Measurements from ENCODE around the gene ESR1.

DNA sequence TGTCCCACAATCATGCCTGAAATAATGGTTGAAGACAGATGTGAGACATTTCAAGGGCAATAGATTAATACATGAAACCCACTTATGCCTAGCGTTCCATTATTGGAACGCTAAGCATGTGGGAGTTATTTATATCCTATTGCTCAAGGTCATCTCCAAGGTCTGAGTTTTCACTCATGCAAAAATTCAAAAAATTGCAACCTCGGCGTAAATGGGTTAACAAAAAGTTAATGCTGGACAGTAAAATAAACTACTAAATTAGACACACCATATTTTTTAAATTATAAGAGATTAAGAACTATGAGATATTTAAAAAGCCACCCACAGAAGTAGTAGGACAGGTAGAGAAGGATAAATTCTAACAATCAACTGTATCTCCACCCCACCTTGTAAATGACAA, 98.4 kb downstream of the ESR1 start:
- TF ChIP-seq, protein P1, sequence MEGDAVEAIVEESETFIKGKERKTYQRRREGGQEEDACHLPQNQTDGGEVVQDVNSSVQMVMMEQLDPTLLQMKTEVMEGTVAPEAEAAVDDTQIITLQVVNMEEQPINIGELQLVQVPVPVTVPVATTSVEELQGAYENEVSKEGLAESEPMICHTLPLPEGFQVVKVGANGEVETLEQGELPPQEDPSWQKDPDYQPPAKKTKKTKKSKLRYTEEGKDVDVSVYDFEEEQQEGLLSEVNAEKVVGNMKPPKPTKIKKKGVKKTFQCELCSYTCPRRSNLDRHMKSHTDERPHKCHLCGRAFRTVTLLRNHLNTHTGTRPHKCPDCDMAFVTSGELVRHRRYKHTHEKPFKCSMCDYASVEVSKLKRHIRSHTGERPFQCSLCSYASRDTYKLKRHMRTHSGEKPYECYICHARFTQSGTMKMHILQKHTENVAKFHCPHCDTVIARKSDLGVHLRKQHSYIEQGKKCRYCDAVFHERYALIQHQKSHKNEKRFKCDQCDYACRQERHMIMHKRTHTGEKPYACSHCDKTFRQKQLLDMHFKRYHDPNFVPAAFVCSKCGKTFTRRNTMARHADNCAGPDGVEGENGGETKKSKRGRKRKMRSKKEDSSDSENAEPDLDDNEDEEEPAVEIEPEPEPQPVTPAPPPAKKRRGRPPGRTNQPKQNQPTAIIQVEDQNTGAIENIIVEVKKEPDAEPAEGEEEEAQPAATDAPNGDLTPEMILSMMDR (conservative IDR thresholded peaks at IDR 0.05), result no peak
- no peak for TF ChIP-seq ZFX (IDR thresholded peaks at IDR 0.05)

Data from C4-2B (cell line).